Endothelial cell of hepatic sinusoid (primary cell): ENCODE data around the gene IFI16.

ENCODE experiments used
- in situ Hi-C: cut with HindIII; loops from 2 replicates; pipeline ENCODE4 v1.10.0; 2017; ENCODE audit warnings: low sequenced_read_pairs

Gene IFI16

DNA sequence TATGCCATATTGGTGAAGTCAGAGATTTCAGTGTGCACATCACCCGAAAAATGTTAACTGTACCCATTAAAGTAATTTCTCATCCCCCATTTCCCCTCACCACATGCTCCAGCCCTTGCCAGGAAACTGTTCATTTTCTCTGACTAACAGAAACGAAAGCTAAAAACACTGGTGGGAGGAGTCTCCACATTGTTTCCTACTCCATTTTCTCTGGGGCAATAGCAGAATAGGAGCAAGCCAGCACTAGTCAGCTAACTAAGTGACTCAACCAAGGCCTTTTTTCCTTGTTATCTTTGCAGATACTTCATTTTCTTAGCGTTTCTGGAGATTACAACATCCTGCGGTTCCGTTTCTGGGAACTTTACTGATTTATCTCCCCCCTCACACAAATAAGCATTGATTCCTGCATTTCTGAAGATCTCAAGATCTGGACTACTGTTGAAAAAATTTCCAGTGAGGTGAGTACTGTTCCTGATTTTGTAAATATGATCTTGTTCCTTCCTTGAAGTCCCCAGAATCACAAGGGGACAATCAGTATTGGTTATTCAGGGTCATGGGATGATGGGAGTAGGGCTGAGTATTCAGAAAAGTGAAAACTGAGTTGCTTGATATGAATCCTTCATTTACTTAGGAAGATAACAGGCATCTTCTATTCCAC is at the start of gene IFI16:
TSS of gene IFI16 (plus strand) at position 204 of the 658 bp plus-strand sequence. CDS start 4,774 bp downstream, outside the sequence.
- in situ Hi-C loops = no loop called here

- in situ Hi-C loops = no loop called here
These were observed 48.5 kb upstream of the IFI16 start for GRCh38 chr1:158961178-158961577.

DNA sequence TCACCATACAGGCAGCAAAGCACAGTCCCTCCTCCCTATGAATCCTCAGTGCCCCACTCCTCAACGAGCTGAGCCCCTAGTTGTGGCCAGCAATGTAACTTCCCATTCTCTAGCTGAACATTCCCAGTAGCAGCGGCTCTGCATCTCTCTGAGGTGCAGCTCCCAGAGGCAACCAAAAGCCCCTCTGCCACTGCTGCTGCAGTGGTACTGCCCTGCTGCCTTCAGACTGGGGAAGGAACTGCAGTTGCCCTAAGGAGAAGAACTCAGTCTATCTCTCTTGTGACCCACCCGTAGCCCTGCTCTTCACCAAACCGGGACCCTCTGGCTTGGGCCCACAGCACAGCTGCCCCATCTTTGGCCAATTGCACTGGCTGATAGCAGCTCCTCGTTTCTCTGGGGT is 46.7 kb upstream of the IFI16 start:
- in situ Hi-C loops = no loop called here

- in situ Hi-C loops = no loop called here
These were observed 40.5 kb upstream of the IFI16 start for GRCh38 chr1:158969166-158969565.

DNA sequence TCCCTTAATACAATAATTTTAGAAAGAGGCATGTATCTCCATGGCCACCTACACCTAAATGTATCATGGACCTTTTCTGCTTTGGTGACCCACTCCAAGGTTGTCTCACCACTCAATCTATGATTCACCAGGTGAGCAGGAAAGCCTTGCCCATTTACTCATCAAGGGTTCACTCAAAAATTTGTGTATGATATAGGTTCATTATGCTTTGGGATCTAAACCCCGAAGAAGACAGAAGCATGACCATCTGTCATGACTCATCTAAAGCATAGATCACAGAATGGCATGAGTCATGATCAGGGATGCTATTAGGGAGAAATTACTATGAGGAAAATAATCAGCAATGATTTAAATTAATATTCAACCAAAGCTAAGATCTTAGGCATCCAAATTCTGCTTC is 39.9 kb upstream of the IFI16 start:
- in situ Hi-C loops = no loop called here

DNA sequence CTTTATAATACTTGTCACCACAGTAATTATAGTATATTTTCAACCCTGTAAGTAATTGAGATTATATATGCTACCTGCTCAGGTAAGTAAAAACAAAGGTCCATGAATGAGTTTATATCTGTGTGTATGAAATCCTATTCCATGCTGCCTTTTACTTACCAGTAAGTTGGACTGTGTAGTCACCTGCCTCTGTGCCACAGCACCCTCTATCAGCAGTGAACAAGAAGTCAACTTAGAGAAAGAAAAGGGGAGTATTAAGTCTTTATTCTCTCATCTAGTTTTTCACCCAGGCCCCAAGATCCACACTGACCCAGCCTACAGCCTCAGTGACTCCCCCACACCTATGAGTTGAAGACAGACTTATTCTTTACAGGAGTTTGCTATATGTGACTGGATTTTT is 36.9 kb upstream of the IFI16 start:
- in situ Hi-C loops = no loop called here

DNA sequence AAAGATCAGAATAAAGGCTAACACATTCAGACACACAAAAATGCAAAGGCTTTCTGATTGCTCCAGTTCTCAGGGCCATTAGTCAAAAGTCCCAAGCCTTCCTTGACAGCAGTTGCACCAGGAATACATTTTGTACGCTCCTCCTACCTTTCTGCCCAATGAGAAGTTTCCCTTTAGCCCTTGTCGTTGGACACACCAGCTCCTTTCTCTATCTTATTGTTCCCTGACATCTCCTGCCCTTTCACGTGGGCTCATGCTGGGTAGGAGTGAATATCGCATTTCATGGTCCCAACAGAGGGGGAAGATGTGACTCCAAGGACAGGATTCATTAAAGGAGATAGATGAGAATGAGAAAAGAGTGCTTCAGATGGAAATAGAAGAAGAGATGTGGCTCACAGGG is 33.5 kb upstream of the IFI16 start:
- in situ Hi-C loops = no loop called here

DNA sequence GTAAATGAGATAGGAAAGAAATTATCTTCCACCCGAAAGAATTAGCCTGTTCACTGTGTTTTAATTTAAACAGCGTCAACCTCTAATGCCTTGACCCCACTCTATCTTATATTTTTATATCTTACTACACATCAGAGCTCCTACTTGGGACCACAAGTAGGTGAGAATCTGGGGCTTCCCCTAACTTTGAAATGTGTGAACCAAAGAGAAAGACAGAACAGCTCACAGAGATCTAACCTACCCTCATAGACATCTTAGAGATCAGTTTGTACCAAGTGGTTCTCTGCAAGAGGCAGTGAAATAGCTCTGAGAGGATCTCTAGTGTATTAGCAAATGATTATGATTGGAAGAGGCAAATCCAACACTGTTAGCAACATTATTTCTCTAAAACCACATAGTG is 31.0 kb upstream of the IFI16 start:
- in situ Hi-C loops = no loop called here

GRCh38 chr1:158979229-158979628 is 30.5 kb upstream of the IFI16 start:
- in situ Hi-C loops = no loop called here

DNA sequence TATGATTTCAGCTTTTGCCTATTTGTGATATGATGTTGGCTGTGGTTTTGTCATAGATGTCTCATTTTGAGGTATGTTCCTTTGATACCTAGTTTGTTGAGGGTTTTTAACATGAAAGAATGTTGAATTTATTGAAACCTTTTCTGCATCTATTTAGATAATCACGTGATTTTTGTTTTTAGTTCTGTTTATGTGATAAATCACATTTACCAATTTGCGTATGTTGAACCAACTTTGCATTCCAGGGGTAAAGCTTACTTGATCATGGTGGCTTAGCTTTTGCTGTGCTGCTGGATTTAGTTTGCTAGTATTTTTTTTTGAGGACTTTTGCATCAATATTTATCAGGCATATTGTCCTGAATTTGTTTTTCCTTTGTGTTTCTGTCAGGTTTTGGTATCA is 26.5 kb upstream of the IFI16 start:
- in situ Hi-C loops = no loop called here

GRCh38 chr1:158984386-158984785 is 25.3 kb upstream of the IFI16 start:
- in situ Hi-C loops = no loop called here

GRCh38 chr1:158989424-158989823 is 20.3 kb upstream of the IFI16 start:
- in situ Hi-C loops = no loop called here

DNA sequence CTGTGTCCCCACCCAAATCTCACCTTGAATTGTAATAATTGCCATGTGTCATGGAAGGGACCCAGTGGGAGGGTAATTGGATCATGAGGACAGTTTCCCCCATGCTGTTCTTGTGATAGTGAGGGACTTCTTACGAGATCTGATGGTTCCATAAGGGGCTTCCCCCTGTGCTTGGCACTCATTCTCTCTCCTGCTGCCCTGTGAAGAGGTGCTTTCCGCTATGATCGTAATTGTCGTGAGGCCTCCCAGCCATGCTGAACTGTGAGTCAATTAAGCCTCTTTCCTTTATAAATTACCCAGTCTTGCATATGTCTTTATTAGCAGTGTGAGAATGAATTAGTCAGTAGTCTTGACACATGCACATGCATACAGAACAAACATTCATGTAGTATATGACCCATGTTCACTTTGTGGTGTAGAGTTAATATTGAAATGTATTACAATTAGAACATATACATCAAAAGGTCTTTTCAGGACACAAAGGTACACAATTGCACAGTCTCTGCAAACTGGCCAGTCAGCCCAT is 16.9 kb upstream of the IFI16 start:
- in situ Hi-C loops = no loop called here

DNA sequence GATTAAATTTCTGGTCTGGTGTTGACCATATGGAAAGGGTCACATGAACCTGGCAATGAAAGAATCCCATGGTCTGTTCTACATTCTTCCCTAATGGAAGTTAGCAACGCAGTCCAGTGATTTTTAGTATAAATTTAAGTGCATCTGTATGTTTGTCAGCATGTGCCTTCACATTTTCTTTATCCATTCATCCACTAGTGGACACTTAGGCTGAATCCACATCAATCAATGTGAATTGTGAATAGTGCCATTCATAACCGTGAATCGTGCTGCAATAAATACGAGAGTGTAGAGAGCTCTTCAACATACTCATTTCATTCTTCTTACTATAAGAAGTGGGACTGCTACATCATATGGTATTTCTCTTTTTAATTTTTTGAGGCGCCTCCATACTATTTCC is 12.7 kb upstream of the IFI16 start:
- in situ Hi-C loops = no loop called here

DNA sequence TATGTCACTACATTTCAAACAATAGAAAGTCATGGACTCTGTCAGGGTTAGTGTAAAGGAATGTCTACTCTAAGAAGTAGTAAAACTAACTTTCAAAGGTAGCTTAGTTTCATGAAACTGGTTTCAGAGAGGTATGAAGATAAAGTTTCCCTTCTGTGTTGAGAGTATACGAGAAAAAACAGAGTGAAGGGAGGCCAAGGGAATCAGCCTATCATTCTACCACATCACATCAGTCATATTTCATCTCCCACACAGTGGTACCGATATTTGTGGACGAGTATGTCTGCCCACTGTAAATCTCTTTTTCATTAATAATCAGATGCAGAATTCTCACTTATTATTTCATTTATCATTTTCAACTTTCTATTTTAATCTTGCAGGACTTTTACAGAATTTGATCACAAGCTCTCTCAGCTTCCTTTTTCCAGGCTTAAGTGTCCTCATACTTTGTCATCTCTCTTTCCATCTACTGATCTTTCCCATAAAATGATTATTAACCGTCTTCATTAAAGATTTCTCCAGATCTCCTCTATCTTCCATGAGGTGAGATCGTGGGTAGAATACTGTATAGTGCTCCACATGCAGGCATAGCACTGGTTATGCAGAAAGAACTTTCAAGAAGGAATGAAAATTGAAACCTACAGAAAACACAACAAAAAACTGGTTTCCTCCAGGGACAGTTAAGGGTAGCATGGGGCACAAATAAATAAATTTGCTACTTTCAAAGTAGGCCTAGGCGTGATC is 11.5 kb upstream of the IFI16 start:
- in situ Hi-C loops = no loop called here

- in situ Hi-C loops = no loop called here
These were observed 10.9 kb upstream of the IFI16 start for GRCh38 chr1:158998781-158999161.

- in situ Hi-C loops = no loop called here
These were observed 10.2 kb upstream of the IFI16 start for GRCh38 chr1:158999316-159000069.

GRCh38 chr1:159000070-159000409 is 9.7 kb upstream of the IFI16 start:
- in situ Hi-C loops = no loop called here

DNA sequence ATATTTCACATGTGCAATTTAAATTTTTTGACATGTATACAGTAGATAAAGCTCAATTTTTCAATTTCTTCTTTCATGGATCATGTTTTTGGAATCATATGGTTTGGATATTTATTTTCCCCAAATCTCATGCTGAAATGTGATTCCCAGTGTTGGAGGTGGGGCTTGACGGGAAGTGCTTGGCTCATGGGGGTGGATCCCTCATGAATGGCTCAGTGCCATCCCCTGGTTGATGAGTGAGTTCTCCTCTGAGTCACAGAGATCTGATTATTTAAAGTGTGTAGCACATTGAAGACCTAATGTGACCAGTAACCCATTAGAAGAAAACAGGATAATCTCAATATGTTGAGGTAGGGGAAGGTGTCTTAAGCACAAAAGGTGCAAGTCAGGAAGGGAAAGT is 9.1 kb upstream of the IFI16 start:
- in situ Hi-C loops = no loop called here

GRCh38 chr1:159005161-159005560 is 4.5 kb upstream of the IFI16 start:
- in situ Hi-C loops = no loop called here

DNA sequence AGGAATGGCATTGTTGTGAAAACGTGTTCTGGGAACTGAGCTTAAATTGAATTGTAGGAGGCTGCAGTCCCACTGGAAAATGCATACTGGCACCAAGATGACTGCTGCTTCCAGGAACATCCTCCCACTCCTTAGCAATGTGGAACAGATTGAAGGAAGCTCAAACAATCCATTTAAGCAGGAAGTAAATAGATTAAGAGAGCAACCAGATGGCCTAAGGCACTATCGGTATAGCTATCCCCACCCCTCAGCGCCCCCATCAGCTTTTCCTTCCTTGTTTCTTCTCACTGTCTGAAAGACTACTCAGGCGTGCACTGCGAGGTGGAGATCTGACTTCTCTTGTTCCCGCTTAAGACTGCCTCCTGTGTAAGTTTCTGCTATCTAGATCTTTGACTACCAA is 4.0 kb upstream of the IFI16 start:
- in situ Hi-C loops = no loop called here
